Middle frontal gyrus (tissue), 1 donor: ENCODE results near the gene PIGK.
A peak's percentile ranks its signal among the peaks of the same experiment; 100 is the strongest.
"Not testable (repeated sequence)": the region's sequence is repeated elsewhere in the genome, so short reads cannot be mapped to it uniquely, and the experiment has no call there.

Source experiments
- DNase-seq: peaks from one replicate; pipeline ENCODE4 v3.0.0-alpha.2; 2015; ENCODE audit warnings: low spot score; ENCODE audit errors: extremely low spot score

PIGK gene

DNA sequence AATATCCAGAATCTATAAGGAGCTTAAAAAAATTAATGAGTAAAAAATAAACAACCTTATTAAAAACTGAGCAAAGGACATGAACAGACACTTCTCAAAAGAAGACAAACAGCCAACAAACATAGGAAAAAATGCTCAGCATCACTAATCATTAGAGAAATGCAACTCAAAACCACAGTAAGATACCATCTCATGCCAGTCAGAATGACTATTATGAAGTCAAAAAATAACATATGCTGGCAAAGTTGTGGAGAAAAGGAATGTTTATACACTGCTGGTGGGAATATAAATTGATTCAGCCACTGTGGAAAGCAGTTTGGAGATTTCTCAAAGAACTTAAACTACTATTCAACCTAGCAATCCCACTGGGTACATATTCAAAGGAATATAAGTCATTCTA lies 25.3 kb downstream of the PIGK start:
- DNase-seq: no peak

- no peak for DNase-seq
Observed at GRCh38 chr1:77188770-77189169, 30.5 kb downstream of the PIGK start.

DNA sequence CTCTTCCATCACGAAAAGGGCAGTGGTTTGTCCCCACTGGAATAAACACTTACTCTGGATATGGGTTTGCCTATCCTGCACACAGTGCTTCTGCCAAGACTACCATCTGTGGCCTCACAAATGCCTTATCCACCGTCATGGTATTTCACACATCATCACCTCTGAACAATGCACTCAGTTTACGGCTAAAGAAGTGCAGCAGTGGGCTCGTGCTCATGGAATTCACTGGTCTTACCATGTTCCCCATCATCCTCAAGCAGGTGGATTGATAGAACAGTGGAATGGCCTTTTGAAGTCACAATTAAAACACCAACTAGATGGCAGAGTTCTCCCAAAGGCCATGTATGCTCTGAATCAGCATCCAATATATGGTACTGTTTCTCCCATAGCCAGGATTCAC lies 32.3 kb downstream of the PIGK start:
- not testable (repeated sequence) for DNase-seq

GRCh38 chr1:77182083-77182482 lies 37.1 kb downstream of the PIGK start:
- no peak for DNase-seq

DNA sequence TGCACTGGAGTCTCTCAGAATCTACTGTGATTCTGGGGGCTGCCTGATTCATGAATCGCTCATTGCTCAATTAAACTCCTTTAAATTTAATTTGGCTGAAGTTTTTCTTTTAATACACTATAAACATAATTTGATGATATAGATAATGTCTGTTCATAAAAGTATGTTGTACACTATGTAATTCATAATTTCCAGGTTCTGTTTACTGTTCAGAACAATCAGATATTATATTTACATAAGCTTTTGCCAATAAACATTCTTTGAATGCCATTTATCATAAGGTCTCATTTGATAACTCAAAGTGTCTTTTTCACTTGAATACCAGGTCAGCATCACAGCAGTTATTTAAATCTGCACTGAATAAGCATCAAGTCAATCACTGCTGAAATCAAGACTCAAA lies 39.6 kb downstream of the PIGK start:
- no peak for DNase-seq

GRCh38 chr1:77175230-77175844 lies 43.9 kb downstream of the PIGK start:
- DNase-seq: no peak

DNA sequence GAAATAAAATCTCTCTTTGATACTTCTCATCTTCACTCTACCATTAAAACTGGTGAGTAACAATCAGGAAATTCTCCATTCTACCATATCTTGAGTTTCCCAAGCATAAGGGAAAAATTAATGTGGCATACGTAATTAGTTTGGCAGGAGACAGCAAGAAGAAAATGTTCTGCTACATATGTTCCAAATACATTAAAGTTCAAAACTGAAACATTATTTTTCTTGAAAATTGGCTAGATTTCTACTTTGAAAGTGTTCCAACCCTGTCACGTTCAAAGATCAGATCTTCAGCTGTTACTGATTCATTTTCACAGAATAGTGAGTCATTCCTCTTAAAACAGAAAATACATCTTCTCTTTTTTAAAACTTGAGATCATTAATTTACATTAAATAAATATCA lies 48.5 kb downstream of the PIGK start:
- DNase-seq: peak; percentile 19

DNA sequence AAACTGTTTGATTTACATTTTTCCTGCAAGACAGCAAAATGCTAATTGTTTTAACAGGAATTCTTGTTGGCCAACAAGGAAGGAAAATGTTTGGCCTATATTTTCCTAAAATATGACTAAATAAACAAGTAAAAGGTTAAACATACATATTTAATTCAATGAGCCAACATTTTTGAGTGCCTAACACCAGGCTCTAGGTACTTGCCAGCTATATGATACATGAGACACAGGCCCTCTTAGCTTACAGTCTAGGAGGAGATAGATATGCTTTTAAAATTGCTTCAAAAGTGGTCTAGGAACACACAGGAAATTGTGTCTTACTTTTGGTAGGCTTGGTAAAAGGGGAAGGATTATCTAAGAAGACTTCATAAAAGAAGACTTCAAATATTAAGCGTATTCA lies 50.9 kb downstream of the PIGK start:
- no peak for DNase-seq

GRCh38 chr1:77164434-77164944 lies 54.7 kb downstream of the PIGK start:
- no peak for DNase-seq

DNA sequence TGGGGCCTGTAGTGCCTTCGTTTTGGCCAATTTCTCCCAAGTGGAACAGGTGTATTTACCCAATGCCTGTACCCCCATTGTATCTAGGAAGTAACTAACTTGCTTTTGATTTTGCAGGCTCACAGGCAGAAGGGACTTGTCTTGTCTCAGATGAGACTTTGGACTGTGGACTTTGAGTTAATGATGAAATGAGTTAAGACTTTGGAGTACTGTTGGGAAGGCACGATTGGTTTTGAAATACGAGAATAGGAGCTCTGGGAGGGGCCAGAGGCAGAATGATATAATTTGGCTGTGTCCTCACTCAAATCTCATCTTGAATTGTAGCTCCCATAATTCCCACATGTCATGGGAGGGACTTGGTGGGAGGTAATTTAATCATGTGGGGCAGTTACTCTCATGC lies 59.5 kb downstream of the PIGK start:
- not testable (repeated sequence) for DNase-seq

DNA sequence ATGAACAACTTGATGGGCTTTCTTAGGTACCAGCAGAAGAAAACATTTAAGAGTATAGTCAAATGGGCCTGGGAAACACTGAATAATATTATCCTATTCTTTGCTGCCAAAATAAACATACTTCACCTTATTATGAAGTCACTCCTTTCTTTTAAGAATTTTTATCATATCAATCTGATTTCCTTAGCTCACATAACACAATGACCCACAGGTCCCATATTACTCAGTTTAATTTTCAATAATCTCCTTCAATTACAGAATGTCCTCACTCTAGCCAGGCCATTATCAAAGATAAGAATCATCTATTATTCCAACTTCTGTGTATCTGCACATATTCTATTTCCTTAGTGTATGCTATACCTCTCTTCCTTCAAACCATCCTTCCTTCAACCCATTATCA lies 63.0 kb downstream of the PIGK start:
- no peak for DNase-seq

DNA sequence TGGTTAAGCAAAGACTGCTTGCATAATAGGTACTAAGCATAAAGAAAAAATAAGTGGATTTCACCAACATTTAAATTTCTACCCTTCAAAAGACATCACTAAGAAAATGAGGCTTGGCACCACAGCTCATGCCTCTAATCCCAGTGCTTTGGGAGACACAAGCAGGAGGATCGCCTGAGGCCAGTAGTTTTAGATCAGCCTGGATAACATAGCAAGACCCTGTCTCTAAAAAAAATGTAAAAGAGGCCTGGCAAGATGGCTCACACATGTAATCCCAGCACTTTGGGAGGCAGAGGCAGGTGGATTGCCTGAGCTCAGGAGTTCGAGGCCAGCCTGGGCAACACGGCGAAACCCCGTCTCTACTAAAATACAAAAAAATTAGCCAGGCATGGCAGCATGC lies 73.0 kb downstream of the PIGK start:
- DNase-seq: no peak

- DNase-seq: no peak
Observed at GRCh38 chr1:77143529-77144121, 75.6 kb downstream of the PIGK start.

GRCh38 chr1:77139389-77139788 lies 79.8 kb downstream of the PIGK start:
- DNase-seq: peak; percentile 25

DNA sequence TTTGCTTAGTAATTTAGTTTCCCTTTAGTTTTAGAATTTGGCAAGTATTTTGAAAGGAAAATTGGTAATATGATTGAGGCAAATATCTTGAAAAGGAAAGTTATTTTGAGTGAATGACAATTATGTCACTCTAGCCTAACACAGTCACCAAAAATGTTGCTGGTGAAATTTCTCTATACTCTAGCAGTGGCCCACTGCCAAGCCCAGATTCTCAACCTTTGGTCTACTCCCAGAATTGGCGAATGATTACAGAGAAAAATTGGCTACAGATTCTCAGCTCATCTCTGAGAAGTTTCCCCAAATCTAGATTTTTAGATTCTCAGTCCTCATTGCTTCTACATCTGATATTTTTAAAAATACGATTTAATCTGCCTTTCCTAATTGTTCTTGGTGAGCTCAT lies 84.9 kb downstream of the PIGK start:
- DNase-seq: no peak

- no peak for DNase-seq
Observed at GRCh38 chr1:77133731-77134358, 85.4 kb downstream of the PIGK start.

DNA sequence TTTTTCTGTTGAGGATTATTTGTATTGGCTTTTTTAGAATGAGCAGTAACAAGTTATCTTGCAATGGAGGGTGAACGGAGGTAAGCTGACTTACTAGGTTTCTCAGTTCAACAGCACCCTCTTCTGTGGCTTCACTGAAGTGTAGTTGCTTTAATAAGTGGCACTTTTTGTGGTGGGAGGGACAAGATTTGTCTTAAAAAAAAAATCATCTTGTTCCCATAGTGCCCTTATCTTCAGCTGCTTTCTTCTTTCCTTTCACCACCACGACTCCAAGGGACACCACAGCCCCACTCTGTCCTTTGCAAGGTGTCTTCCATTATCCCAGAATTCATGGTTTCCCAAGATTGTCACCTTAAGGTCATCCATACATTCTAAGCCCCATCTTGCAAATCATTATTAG lies 92.9 kb downstream of the PIGK start:
- DNase-seq: no peak

DNA sequence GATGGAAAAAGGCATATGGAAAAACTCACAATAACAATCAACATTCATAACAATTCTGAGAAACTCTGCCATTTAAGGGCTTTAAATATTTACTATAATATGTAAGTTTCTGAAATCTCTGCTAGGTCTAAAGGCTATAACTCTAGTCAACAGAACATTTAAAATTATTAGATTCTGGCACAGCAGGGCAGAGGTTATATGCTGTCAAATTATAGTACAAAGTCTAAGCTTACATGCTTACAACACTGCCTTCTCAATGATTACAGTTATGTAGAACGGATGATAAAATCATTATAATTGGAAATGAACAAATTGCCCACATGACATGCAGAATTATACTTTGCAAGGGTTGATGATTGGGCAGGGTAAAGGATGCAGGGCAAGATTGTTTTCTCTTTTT lies 97.7 kb downstream of the PIGK start:
- no peak for DNase-seq

GRCh38 chr1:77120950-77121349 lies 98.3 kb downstream of the PIGK start:
- no peak for DNase-seq

DNA sequence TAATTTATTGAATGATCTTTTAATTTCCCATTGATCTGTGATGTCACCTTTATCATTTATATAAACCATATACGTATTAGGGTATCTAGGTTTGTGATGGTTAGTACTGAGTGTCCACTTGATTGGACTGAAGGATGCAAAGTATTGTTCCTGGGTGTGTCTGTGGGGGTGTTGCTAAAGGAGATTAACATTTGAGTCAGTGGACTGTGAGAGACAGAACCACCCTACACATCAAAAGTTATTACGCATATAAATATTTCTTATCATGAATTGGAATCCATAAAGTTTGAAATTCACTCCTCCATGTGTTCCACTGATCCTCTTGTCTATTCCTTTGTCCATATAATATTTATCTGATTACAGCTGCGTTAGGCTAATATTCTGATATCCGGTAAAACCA lies 100.5 kb downstream of the PIGK start:
- no peak for DNase-seq

- no peak for DNase-seq
Observed at GRCh38 chr1:77104672-77105071, 114.6 kb downstream of the PIGK start.

DNA sequence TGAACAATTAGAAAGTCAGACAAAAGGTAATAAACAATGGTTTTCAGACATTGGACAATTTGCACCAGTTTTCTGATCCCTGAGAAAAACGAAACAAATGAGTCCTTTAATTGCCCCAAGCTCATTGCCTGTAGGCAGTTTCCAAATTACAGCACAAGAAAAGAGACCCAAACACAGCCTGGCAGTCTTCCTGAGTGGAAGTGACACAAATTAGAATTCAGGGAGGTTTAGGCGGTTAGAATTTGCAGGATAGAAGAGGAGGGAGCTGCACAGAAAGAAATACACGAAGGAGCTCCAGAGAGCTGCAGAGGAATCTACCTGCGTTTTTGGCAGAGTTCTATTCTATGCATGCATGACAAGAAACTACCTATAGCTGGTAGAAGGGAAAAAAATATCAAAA lies 115.7 kb downstream of the PIGK start:
- DNase-seq: no peak

DNA sequence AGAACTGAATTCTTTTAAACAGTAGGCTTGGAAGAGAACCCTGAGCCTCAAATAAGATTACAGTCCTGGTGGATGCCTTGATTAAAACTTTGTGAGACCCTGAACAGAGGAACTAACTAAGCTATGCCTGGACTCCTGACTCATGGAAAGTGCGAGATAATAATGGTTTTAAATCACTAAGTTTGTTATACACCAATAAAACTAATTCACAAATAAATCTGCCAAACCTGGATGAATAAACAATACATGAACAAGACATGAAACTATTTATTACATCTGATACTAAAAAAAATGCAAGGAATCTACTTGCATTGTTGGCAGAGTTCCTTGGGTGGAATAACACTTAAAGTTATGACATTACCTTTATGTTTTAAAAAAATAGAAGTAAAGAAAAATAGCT lies 118.4 kb downstream of the PIGK start:
- no peak for DNase-seq
